ENCODE measurements around the gene ZNF865. TPM values are rescaled to one million over a fixed set of nuclear protein-coding genes. Genes with fewer than 3 reads are reported as not detected.

The ZNF865 gene
- total RNA-seq, 1 donor from 2014 or later = 18.4 TPM

- peaks cover 20% of the 10 kb centered on the region for H3K4me1 ChIP-seq
- no peak overlapping the region for H3K27ac ChIP-seq
- TF ChIP-seq CTCF (IDR thresholded peaks at IDR 0.05) = no peak
- no peaks in the 10 kb centered on the region for H3K27me3 ChIP-seq
- no peak overlapping the region for H3K4me3 ChIP-seq
- intact Hi-C loops (cut with DNase I) = no loop called here
- DNase-seq (no peak), ATAC-seq (no peak)
- peaks cover 7% of the 10 kb centered on the region for H3K36me3 ChIP-seq
- no peaks in the 10 kb centered on the region for H3K9me3 ChIP-seq
Observed at GRCh38 chr19:55650126-55650557, 44.7 kb downstream of the ZNF865 start.

GRCh38 chr19:55650602-55651230, 45.3 kb downstream of the ZNF865 start:
- peaks cover under 1% of the 10 kb centered on the region for H3K36me3 ChIP-seq
- no peak for DNase-seq
- no peak overlapping the region for H3K4me3 ChIP-seq
- peaks cover 21% of the 10 kb centered on the region for H3K4me1 ChIP-seq
- H3K9me3 ChIP-seq = no peaks in the 10 kb centered on the region
- intact Hi-C loops (cut with DNase I) = no loop called here
- no peak overlapping the region for H3K27ac ChIP-seq
- ATAC-seq = no peak
- H3K27me3 ChIP-seq = no peaks in the 10 kb centered on the region
- no peak for TF ChIP-seq CTCF (IDR thresholded peaks at IDR 0.05)

GRCh38 chr19:55651236-55651635, 45.8 kb downstream of the ZNF865 start:
- no peaks in the 10 kb centered on the region for H3K36me3 ChIP-seq
- ATAC-seq = no peak
- H3K27me3 ChIP-seq = no peaks in the 10 kb centered on the region
- peaks cover 26% of the 10 kb centered on the region for H3K4me1 ChIP-seq
- no peak overlapping the region for H3K27ac ChIP-seq
- DNase-seq = no peak
- no peak for TF ChIP-seq CTCF (IDR thresholded peaks at IDR 0.05)
- no peak overlapping the region for H3K4me3 ChIP-seq
- intact Hi-C loops (cut with DNase I) = no loop called here
- no peaks in the 10 kb centered on the region for H3K9me3 ChIP-seq

- TF ChIP-seq CTCF (IDR thresholded peaks at IDR 0.05) = no peak
- Histone ChIP-seq H3K4me1 (peaks cover 33% of the 10 kb centered on the region), H3K9me3 (no peaks in the 10 kb centered on the region), H3K27me3 (no peaks in the 10 kb centered on the region), H3K36me3 (no peaks in the 10 kb centered on the region), H3K4me3 (no peak overlapping the region), H3K27ac (no peak overlapping the region)
- no peak for DNase-seq
- no peak for ATAC-seq
- intact Hi-C loops (cut with DNase I) = no loop called here
Observed at GRCh38 chr19:55652311-55653128, 47.1 kb downstream of the ZNF865 start.

- ATAC-seq (peak; percentile 80), DNase-seq (peak; percentile 99)
- Histone ChIP-seq H3K27ac (peak overlapping the region; percentile 97), H3K4me1 (peaks cover 41% of the 10 kb centered on the region), H3K27me3 (no peaks in the 10 kb centered on the region), H3K36me3 (no peaks in the 10 kb centered on the region), H3K9me3 (no peaks in the 10 kb centered on the region), H3K4me3 (peak overlapping the region; percentile 81)
- intact Hi-C loops (cut with DNase I) = no loop called here
- peak; percentile 94 for TF ChIP-seq CTCF (IDR thresholded peaks at IDR 0.05)
Observed at GRCh38 chr19:55653651-55654322, 48.3 kb downstream of the ZNF865 start.

Data from upper lobe of right lung (tissue), 1 donor.